WERI-Rb-1 (cell line): ENCODE measurements around the gene MBD5.

Source experiments
- DNase-seq: peaks from one replicate; pipeline ENCODE4 v3.0.0-alpha.2; 2020
- H3K27ac ChIP-seq: fragments of 250-450 bp; sonication (Bioruptor Pico); 2 replicates; pipeline ENCODE4 v1.5.1; 2020; ENCODE audit warnings: mild to moderate bottlenecking, moderate library complexity
- H3K27me3 ChIP-seq: fragments of 250-450 bp; sonication (Bioruptor Pico); 2 replicates; pipeline ENCODE4 v1.5.1; 2021; ENCODE audit warnings: mild to moderate bottlenecking, low read depth, moderate library complexity; ENCODE audit not compliant: insufficient read depth, severe bottlenecking
- H3K36me3 ChIP-seq: fragments of 250-450 bp; sonication (Bioruptor Pico); 2 replicates; pipeline ENCODE4 v1.5.1; 2020; ENCODE audit warnings: mild to moderate bottlenecking, moderate library complexity
- H3K4me3 ChIP-seq: 2 replicates; pipeline ENCODE4 v1.5.1; 2011; ENCODE audit warnings: low read depth, mild to moderate bottlenecking, control low read depth, low read length
- H3K9me3 ChIP-seq: fragments of 250-450 bp; sonication (Bioruptor Pico); 2 replicates; pipeline ENCODE4 v1.5.1; 2021; ENCODE audit warnings: mild to moderate bottlenecking, moderate library complexity; ENCODE audit not compliant: severe bottlenecking
- CTCF ChIP-seq: IDR thresholded peaks from 2 replicates; pipeline ENCODE4 v1.5.1; 2011; ENCODE audit warnings: low read depth, mild to moderate bottlenecking, control low read depth, inconsistent platforms, low read length

The MBD5 gene

GRCh38 chr2:148028781-148029180 is 7.9 kb downstream of the MBD5 start:
- H3K36me3 ChIP-seq: no peaks in the 10 kb centered on the region
- no peaks in the 10 kb centered on the region for H3K9me3 ChIP-seq
- TF ChIP-seq CTCF: no peak
- H3K4me3 ChIP-seq: no peak overlapping the region
- no peaks in the 10 kb centered on the region for H3K27me3 ChIP-seq
- no peak for DNase-seq
- no peak overlapping the region for H3K27ac ChIP-seq

- Histone ChIP-seq H3K27ac (no peak overlapping the region), H3K36me3 (no peaks in the 10 kb centered on the region), H3K27me3 (no peaks in the 10 kb centered on the region), H3K9me3 (no peaks in the 10 kb centered on the region), H3K4me3 (no peak overlapping the region)
- DNase-seq: no peak
- TF ChIP-seq CTCF: no peak
These were observed 10.3 kb downstream of the MBD5 start for GRCh38 chr2:148031152-148031551.

GRCh38 chr2:148032215-148032614 is 11.3 kb downstream of the MBD5 start:
- Histone ChIP-seq H3K36me3 (no peaks in the 10 kb centered on the region), H3K27ac (no peak overlapping the region), H3K4me3 (no peak overlapping the region), H3K9me3 (no peaks in the 10 kb centered on the region), H3K27me3 (no peaks in the 10 kb centered on the region)
- DNase-seq: no peak
- TF ChIP-seq CTCF: no peak

GRCh38 chr2:148039783-148040182 is 18.9 kb downstream of the MBD5 start:
- Histone ChIP-seq H3K27ac (no peak overlapping the region), H3K36me3 (no peaks in the 10 kb centered on the region), H3K4me3 (no peak overlapping the region), H3K9me3 (no peaks in the 10 kb centered on the region), H3K27me3 (no peaks in the 10 kb centered on the region)
- TF ChIP-seq CTCF: no peak
- no peak for DNase-seq

GRCh38 chr2:148042219-148042618 is 21.3 kb downstream of the MBD5 start:
- Histone ChIP-seq H3K36me3 (no peaks in the 10 kb centered on the region), H3K27me3 (no peaks in the 10 kb centered on the region), H3K4me3 (no peak overlapping the region), H3K9me3 (no peaks in the 10 kb centered on the region), H3K27ac (no peak overlapping the region)
- TF ChIP-seq CTCF: no peak
- no peak for DNase-seq

- no peak for DNase-seq
- no peak for TF ChIP-seq CTCF
- Histone ChIP-seq H3K36me3 (no peaks in the 10 kb centered on the region), H3K27ac (no peak overlapping the region), H3K27me3 (no peaks in the 10 kb centered on the region), H3K4me3 (no peak overlapping the region), H3K9me3 (no peaks in the 10 kb centered on the region)
These were observed 23.4 kb downstream of the MBD5 start for GRCh38 chr2:148044322-148044721.
